Sciatic nerve (tissue), 2 donors: ENCODE measurements around the gene NDOR1. TPM values are rescaled to one million over a fixed set of nuclear protein-coding genes. Genes with fewer than 3 reads are reported as not detected.
A peak's percentile ranks its signal among the peaks of the same experiment; 100 is the strongest.

Source experiments
- ATAC-seq: fragments of 200-7000 bp; cut with Tn5 transposase; one replicate; pipeline ENCODE4 v1.9.1; 2020; ENCODE audit warnings: mild to moderate bottlenecking, moderate library complexity
- DNase-seq: peaks from one replicate; pipeline ENCODE4 v3.0.0-alpha.2; 2020; ENCODE audit warnings: low spot score
- intact Hi-C: fragments of 100-400 bp; cut with DNase I; formaldehyde crosslinking; loops from one replicate; pipeline ENCODE4 v1.14.2; 2022
- total RNA-seq: library from RNA; stranded (reverse); fragmentation: NEBNext Ultra II Directional; extraction: Animal tissue kit (Norgen Biotek cat#: 25700); gene quantifications from one replicate; pipeline ENCODE4 v1.2.1, GENCODE V29; 2021
- donor health status: DM: no; HTN: no; CAD: no.
- donor health status: DM: no; HTN: no; CAD: no.

Gene NDOR1
- total RNA-seq, 1 donor from 2014 or later, result 16.5 TPM

DNA sequence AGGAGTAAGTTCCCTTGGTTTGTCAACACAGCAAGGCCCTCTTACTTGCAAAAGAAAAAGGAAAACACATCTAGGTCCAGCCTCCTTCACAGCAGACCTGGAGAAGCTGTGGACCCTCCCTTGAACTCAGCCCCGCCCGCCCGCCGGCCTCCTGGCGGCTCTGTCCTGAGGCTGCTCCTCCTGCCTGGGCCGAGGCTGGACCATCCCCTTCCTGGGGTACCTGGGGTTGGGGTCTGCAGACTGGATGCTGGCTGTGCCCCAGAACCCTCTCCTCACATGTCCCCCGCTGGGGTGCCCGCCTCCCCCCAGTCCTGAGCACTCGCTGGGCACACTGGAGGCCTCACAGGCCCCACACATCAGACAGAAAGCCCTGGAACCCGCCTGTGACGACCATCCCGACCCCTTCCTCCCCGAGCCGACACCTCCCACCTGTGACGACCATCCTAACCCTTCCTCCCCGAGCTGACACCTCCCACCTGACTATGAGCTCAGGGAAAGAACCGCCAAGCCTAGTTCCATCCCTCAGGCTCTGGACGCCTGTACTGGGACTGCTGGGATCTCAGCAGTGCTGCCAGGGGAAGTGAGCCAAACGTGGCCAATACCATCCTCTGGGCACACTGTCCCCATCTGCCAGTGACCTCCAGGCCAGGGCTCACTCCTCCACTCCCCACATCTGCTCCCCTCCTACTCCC, 26.4 kb upstream of the NDOR1 start:
- no peak for ATAC-seq
- intact Hi-C loops, result no loop called here
- no peak for DNase-seq

- intact Hi-C loops, result loop anchor here (10.0 kb wide), 1 partner anchor 55 kb away; the partner anchor contains the start of gene SLC34A3
These were observed 25.7 kb upstream of the NDOR1 start for GRCh38 chr9:137179761-137180160.

DNA sequence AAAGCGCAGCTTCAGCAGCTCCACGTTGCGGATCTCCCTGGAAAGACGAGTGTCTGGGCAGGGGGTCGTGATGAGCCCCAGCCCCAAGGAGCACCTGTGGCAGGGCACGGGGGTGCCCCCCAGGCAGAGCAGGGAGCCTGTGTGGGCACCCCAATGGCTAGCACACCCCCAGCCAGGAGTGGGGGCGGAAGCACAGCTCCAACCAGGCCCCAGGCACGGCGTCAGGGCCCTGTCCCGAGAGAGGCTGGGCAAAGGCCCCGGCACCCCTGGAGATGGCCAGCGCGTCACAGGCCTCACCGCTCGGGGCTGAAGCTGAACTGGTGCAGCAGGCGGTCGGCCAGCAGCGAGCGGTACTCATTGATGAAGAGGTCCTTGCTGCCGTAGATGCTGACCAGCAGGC, 25.0 kb upstream of the NDOR1 start:
- ATAC-seq (no peak), DNase-seq (no peak)
- intact Hi-C loops, result loop anchor here (10.0 kb wide), 1 partner anchor 54 kb away; the partner anchor contains the start of gene SLC34A3

More at GRCh38 chr9:137179761-137180160, 25.7 kb upstream of the NDOR1 start:
- DNase-seq (no peak), ATAC-seq (no peak)

DNA sequence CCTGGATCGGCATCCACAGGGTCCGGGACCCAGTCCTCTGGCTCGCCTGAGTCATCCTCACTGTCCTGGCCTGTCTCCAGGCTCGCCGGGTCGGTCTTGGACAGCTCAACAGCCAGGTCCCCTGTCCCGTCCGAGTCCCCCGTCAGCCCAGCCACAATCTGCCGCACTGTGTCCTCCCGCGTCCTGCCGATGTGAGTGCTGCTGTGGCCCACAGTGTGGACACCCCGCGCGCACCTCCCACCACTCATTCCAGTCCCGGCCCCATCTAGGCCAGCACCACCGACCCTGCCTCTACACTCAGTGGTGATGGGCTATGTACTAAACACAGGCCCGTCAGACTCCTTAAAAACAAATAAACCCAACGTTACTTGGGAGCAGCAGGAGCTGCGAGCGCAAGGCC, 23.8 kb upstream of the NDOR1 start:
- ATAC-seq, result no peak
- DNase-seq, result no peak
- intact Hi-C loops, result loop anchor here (10.0 kb wide), 1 partner anchor 53 kb away; the partner anchor contains the start of gene SLC34A3

DNA sequence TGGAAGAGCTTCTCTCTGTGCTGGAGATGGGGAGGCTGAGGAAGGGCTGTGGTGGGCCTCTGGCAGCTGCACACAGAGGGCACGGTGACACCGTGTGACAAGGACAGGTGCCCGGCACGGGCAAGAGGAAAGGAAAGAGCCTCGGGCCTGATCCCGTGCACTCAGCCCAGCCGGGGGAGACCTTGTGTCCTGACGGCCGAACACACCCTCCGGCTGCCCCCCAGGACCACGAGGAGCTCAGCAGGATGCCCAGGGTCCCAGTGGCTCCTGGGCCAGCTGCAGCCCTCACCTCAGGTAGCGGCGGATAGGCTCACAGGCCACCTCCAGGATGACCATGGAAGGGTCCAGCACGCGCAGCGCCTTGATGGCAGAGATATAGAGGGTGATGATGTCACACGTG, 22.7 kb upstream of the NDOR1 start:
- intact Hi-C loops, result loop anchor here (10.0 kb wide), 1 partner anchor 52 kb away; the partner anchor contains the start of gene SLC34A3
- DNase-seq, result no peak
- no peak for ATAC-seq

GRCh38 chr9:137183980-137184595, 21.4 kb upstream of the NDOR1 start:
- no peak for DNase-seq
- ATAC-seq, result no peak
- intact Hi-C loops, result loop anchor here (10.0 kb wide), 1 partner anchor 51 kb away; the partner anchor contains the start of gene SLC34A3

GRCh38 chr9:137184881-137185660, 20.4 kb upstream of the NDOR1 start:
- DNase-seq (no peak), ATAC-seq (no peak)
- intact Hi-C loops, result loop anchor here (10.0 kb wide), 1 partner anchor 50 kb away; the partner anchor contains the start of gene SLC34A3

GRCh38 chr9:137185921-137186320, 19.6 kb upstream of the NDOR1 start:
- intact Hi-C loops, result loop anchor here (10.0 kb wide), 1 partner anchor 49 kb away; the partner anchor contains the start of gene SLC34A3
- ATAC-seq, result no peak

DNA sequence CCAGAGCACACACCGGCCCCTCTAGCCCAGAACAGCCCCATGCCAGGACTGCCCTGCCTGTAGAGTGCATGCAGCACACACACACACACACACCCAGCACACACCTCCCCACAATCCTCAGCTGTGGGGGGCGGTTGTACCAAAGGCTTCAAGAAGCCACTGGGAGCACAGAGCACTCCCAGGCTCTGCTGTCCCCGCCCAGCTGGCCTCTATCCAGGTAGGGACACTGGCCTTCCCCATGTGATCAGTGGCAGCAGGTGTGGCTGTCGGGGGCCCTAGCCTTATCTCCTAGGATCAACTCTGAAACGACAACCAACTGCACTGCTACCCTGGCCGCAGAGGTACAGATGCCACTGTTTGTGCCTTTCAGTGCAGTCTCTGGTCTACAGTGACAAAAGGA, 19.1 kb upstream of the NDOR1 start:
- DNase-seq (no peak), ATAC-seq (no peak)
- intact Hi-C loops, result loop anchor here (10.0 kb wide), 1 partner anchor 48 kb away; the partner anchor contains the start of gene SLC34A3

More at GRCh38 chr9:137185921-137186320, 19.6 kb upstream of the NDOR1 start:
- DNase-seq, result no peak

DNA sequence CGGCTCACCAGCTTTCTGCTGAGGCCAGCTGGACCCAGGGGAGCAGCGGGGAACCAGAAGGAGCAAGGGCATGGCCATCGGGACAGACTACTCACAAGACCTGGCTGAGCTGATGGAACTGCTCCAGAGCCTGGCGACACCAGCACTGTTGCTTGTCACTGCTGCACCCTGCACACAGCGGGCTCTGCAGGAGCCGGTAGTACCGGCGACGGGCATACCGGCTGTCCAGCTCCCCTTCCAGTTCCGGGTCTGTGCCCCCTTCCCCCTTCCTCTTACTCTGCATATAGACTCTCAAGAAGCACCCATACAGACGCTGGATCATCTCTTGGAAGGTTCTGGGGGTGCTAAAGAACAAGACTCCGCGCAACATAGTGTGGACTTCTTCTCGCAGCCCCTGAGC, 18.1 kb upstream of the NDOR1 start:
- DNase-seq (no peak), ATAC-seq (no peak)
- intact Hi-C loops, result loop anchor here (10.0 kb wide), 1 partner anchor 47 kb away; the partner anchor contains the start of gene SLC34A3

DNA sequence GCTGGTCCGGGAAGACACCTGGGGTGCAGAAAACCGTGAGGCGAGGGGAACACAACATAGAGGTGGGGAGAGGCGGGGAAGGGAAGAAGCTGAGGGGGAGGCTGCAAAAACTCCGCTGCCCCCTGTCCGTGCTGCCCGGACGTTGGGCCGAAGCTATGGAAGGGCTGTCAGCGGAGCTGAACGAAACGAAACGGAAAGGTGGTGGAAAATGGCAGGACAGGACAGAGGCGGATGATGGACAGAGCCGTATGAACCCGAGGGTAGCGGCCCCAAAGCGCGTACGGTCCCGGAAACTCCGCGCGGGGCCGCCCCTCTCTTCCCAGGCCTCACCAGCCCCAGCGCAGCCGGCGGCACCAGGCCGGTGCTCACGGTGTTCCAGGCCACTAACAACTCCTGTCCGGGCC, 17.4 kb upstream of the NDOR1 start:
- ATAC-seq (no peak), DNase-seq (no peak)
- intact Hi-C loops, result loop anchor here (10.0 kb wide), 1 partner anchor 47 kb away; the partner anchor contains the start of gene SLC34A3

GRCh38 chr9:137188490-137189296, 16.8 kb upstream of the NDOR1 start, which contains the start of the genes ANAPC2 and SSNA1:
TSS of gene ANAPC2 (minus strand) at chr9:137188560. CDS start at chr9:137188532, 28 bp downstream.
TSS of gene SSNA1 (plus strand) at chr9:137188676. CDS start at chr9:137188727, 51 bp downstream.
- intact Hi-C loops, result loop anchor here (10.0 kb wide), 1 partner anchor 46 kb away; the partner anchor contains the start of gene SLC34A3
- peak; percentile 94 for ATAC-seq

GRCh38 chr9:137189297-137190295, 15.9 kb upstream of the NDOR1 start:
- peak; percentile 27 for ATAC-seq
- DNase-seq, result no peak
- intact Hi-C loops, result loop anchor here (10.0 kb wide), 1 partner anchor 45 kb away; the partner anchor contains the start of gene SLC34A3

More at GRCh38 chr9:137188490-137189296, 16.8 kb upstream of the NDOR1 start, which contains the start of the genes ANAPC2 and SSNA1:
- DNase-seq, result peak; percentile 96

DNA sequence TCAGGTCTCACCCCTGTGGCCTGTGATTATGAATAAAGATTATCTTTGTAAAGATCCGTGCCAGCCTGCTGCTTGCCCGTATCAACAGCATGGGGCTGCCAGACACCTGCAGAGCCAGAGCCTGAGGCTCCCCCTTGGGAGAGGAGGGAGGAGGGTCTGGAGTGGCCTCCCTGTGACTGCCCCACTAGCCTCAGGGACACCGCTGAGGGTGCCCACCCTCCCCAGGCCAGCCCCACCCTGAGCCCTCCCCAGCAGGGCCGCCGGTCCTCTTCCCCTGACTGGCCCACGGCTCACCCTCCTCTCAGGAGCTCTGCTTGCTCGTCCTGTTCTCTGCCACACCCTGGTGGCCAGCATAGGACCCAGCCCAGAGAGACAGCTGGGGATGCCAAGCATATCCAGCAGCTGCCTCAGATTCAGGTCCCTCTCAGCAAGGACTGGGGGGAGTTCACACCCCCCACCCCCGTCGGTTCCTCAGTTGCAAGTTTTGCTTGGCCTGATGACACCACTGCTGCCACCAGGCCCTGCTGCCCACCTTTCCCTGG, 15.1 kb upstream of the NDOR1 start:
- DNase-seq, result no peak
- intact Hi-C loops, result no loop called here
- ATAC-seq, result no peak

- DNase-seq (no peak), ATAC-seq (no peak)
- intact Hi-C loops, result no loop called here
These were observed 14.3 kb upstream of the NDOR1 start for GRCh38 chr9:137191245-137191644.

- no peak for DNase-seq
- intact Hi-C loops, result no loop called here
- ATAC-seq, result no peak
These were observed 13.6 kb upstream of the NDOR1 start for GRCh38 chr9:137191691-137192447.
